Effector CD8-positive, alpha-beta T cell (primary cell): Measurements from ENCODE around the gene OR56A1.

Experiments
- DNase-seq: peaks from one replicate; lab custom pipeline; 2025; lab: John Stamatoyannopoulos, UW

OR56A1 gene

GRCh38 chr11:5989203-5989602, 41.4 kb downstream of the OR56A1 start:
- DNase-seq, result no peak

GRCh38 chr11:5986885-5987284, 43.7 kb downstream of the OR56A1 start, which contains the start of gene OR52L1:
OR52L1 (minus strand) TSS chr11:5986985; CDS start chr11:5986930, 55 bp downstream.
- no peak for DNase-seq

GRCh38 chr11:5983443-5983842, 47.1 kb downstream of the OR56A1 start:
- no peak for DNase-seq

- DNase-seq, result no peak
Observed at GRCh38 chr11:5973530-5973929, 57.0 kb downstream of the OR56A1 start.
